Adipose tissue (tissue), 3 donors: ENCODE results near the gene MFN2. TPM values are rescaled to one million over a fixed set of nuclear protein-coding genes. Genes with fewer than 3 reads are reported as not detected.
"Not testable (repeated sequence)": the region's sequence is repeated elsewhere in the genome, so short reads cannot be mapped to it uniquely, and the experiment has no call there.

ENCODE experiments used
- H3K27ac ChIP-seq: one replicate; pipeline ENCODE4 v1.5.1; 2013; ENCODE audit warnings: low read depth, low read length
- WGBS, 3 donors: extraction: QIAGEN DNeasy Blood & Tissue Kit; methylation state at CpG; one replicate each; pipeline ENCODE4 v1.1.7; 2013; 5-methylcytosine and 5-hydroxymethylcytosine counted together
- polyA plus RNA-seq, 3 donors: library from polyadenylated mRNA; stranded (reverse); fragments of 200-250 nt; gene quantifications; one replicate each; pipeline ENCODE4 v1.2.3, GENCODE V29; 2013
- donor health status: healthy with polysubstance abuse.
- donor health status: Bipolar disorder and iron deficiency.
- donor health status: healthy.

The MFN2 gene
- 10 to 100 TPM; 19.0 to 53.3 (median 50.5) TPM for polyA plus RNA-seq

- peak within 1 kb of the TSS; percentile 10 for H3K27ac ChIP-seq
- WGBS, 3 donors: 0 to 1% (median 1%) methylated on average over 40 to 74 of the region's 74 CpGs
These were observed at the start of gene MFN2 for GRCh38 chr1:11979851-11980675. Gene MFN2, plus strand, starts transcription at chr1:11980444. Its CDS starts 8,725 bp downstream, at chr1:11989169.

DNA sequence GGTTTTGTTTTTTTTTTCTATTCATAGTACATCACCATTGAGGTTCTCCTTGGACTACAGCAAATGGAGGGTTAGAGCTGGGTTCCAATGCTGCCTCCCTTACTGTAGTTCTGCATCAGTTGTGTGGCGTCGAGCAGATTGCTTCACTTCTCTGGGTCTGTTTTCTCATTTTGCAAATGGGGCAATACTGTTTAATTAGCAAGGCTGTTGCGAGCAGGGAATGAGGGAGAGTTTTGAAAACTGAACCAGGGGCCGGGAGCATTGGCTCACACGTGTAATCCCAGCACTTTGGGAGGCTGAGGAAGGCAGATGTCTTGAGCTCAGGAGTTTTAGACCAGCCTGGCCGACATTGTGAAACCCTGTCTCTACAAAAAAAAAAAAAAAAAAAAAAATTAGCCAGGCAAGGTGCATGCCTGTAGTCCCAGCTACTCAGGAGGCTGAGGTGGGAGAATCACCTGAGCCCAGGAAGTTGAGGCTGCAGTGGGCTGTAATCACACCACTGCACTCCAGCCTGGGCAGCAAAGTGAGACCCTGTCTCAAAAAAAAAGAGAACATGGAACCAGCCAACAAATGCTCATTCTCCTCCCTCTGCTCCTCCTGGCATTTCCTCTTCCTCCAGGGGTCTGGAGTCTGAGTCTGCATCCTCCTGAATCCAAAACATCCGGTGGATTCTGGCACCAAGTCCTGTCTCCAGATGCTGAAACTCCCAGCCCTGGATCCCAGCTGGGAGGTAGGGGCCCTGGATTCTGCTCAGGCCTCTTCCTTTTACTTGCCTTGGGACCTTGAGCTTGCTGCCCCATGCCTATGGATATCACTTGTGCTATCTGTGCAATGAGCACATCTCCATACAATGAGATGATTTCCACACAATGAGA is 49.4 kb upstream of the MFN2 start:
- H3K27ac ChIP-seq: no peak overlapping the region
- 25 to 56% (median 29%) methylated on average over 7 of the region's 7 CpGs for WGBS, 3 donors

- no peak overlapping the region for H3K27ac ChIP-seq
- 92 to 96% (median 93%) methylated on average over 10 of the region's 10 CpGs for WGBS, 3 donors
These were observed 48.4 kb upstream of the MFN2 start for GRCh38 chr1:11931845-11932244.

GRCh38 chr1:11934302-11935056 is 45.8 kb upstream of the MFN2 start, which contains the start of gene PLOD1:
Gene PLOD1, plus strand, starts transcription at chr1:11934717. Its CDS starts 63 bp downstream, at chr1:11934780.
- H3K27ac ChIP-seq: peak within 1 kb of the TSS; percentile 83
- 0 to 1% (median 0%) methylated on average over 46 to 54 of the region's 55 CpGs for WGBS, 3 donors

GRCh38 chr1:11935057-11935412 is 45.2 kb upstream of the MFN2 start:
- WGBS, 3 donors: 5 to 14% (median 8%) methylated on average over 2 of the region's 2 CpGs
- no peak overlapping the region for H3K27ac ChIP-seq

DNA sequence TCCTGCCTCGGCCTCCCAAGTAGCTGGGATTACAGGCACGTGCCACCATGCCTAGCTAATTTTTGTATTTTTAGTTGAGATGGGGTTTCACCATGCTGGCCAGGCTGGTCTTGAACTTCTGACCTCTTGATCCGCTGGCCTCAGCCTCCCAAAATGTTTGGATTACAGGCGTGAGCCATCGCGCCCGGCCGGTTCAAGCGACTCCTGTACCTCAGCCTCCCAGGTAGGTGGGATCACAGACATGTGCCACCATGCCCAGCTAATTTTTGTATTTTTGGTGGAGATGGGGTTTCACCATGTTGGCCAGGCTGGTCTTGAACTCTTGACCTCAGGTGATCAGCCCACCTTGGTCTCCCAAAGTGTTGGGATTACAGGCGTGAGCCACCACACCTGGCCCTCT is 44.5 kb upstream of the MFN2 start:
- 93 to 97% (median 95%) methylated on average over 10 of the region's 10 CpGs for WGBS, 3 donors
- not testable (repeated sequence) for H3K27ac ChIP-seq

DNA sequence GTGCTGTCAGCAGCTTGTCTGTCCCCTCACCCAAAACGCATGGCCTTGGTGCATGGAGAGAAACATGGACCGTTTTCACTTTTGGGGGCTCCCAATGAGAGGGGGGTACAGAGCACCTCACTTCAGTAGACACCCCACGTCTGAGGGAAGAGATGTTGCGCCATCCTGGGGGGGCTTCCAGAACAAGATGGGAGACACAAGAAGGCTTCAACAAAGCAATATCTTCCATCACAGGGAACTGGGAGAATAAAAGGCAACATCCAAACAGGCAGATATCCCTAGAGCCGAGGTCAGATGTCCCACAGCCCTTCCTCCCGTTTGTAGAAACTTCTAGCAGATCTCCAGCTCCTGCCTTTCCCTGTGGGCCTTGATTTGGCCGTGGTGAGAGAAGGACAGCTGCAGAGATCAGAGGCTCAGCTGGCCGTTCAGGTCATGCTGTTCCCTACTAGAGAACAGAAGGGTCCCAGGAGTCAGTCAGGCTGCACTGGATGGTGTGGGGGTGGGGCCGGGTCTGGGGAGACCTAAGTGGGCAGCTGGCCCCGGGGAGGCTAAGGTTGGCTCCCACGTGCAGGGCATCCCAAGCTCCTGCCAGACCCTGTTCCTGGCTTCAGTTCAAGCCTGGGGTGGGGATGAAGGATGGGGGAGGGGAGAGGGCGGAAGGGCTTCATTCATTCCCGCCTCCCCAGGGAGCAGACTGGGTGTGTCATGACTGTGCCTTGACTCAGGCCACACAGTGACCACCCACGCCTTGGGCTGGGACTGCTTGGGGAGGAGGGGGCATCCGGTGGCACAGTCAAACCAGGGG is 41.3 kb upstream of the MFN2 start:
- H3K27ac ChIP-seq: no peak overlapping the region
- WGBS, 3 donors: 51 to 71% (median 60%) methylated on average over 15 of the region's 15 CpGs

GRCh38 chr1:11939794-11940193 is 40.5 kb upstream of the MFN2 start:
- not testable (repeated sequence) for H3K27ac ChIP-seq
- WGBS, 3 donors: 94 to 97% (median 97%) methylated on average over 7 of the region's 7 CpGs

DNA sequence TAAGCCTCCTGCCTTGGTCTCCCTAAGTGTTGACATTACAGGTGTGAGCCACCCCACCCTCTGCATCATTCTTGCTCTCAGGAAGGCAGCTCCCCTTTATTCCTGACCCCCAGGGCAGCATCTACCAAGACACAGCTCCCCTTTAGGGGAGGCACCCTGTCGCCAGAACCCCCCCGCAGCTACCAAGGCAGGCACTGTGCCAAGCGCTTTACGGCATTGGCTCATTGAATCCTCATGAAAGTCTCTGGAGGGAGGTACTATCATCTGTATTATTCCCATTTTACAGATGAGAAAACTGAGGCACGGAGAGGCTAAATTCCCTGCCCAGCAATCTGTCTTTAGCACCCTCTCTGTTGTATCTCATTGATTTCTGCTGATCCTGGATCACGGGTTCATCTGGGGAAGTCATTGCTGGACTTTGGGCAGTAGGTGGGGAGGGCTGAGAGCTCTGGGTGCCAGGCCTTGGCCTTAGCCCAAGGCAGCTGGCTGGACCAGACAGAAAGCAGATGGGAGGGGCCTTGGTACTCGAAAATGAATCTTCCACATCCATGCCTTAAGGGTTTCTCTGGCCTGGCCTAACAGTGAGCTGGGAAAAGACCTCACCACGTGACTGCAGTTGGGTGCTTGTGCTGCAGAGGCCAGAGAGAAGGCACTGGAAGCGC is 39.9 kb upstream of the MFN2 start:
- no peak overlapping the region for H3K27ac ChIP-seq
- whole genome bisulfite sequencing, 3 donors: 70 to 83% (median 78%) methylated on average over 9 of the region's 9 CpGs

- WGBS, 3 donors: 88 to 92% (median 90%) methylated on average over 4 of the region's 4 CpGs
- H3K27ac ChIP-seq: no peak overlapping the region
These were observed 38.0 kb upstream of the MFN2 start for GRCh38 chr1:11942280-11942679.

DNA sequence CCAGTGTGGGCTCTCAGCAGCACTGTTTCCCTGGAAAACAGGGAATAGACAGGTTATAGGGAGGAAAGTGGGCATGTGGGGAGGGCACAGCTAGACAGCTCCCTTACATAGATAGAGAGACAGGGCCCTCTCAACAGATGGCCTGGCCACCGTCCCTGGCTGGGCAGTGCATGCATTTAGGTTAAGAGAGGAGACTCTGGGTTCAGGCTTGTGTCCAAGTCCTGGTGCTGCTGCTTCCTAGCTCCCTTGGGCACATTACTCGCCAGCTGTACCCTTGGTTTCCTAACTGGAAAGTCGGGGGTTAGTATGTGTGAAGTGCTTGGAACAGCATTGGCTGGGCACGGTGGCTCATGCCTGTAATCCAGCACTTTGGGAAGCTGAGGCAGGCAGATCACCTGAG is 36.6 kb upstream of the MFN2 start:
- H3K27ac ChIP-seq: no peak overlapping the region
- 85 to 91% (median 87%) methylated on average over 4 of the region's 4 CpGs for WGBS, 3 donors

DNA sequence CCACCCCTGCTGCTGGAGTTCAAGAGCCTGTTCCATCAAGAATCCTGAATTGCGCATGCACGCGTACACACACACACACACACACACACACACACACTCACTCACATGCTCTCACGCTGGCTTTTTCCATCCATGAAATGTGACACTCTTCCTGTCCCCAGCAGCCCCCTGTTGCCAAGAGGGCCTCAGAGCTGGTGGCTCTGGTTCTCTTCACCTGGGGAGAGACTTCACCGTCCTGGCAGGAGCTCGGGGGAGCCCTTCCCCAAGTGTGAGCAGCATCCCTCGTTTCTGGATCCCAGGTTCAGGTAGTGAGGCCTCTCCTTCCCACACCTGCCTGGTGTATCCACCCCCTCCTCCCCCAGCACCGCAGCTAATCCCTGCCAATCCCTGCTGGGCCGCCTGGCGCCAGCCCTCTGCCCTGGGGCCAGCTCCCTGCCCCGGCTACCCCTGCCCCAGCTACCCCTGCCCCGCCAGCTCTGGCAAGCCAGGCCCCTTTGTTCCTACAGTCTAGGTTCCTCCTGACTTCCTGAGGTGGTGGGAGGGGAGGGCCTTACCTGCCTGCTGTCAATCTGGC is 35.8 kb upstream of the MFN2 start:
- H3K27ac ChIP-seq: no peak overlapping the region
- WGBS, 3 donors: 69 to 82% (median 73%) methylated on average over 12 of the region's 12 CpGs

GRCh38 chr1:11946647-11947046 is 33.6 kb upstream of the MFN2 start:
- no peak overlapping the region for H3K27ac ChIP-seq
- WGBS, 3 donors: 77 to 98% (median 78%) methylated on average over 3 of the region's 3 CpGs

DNA sequence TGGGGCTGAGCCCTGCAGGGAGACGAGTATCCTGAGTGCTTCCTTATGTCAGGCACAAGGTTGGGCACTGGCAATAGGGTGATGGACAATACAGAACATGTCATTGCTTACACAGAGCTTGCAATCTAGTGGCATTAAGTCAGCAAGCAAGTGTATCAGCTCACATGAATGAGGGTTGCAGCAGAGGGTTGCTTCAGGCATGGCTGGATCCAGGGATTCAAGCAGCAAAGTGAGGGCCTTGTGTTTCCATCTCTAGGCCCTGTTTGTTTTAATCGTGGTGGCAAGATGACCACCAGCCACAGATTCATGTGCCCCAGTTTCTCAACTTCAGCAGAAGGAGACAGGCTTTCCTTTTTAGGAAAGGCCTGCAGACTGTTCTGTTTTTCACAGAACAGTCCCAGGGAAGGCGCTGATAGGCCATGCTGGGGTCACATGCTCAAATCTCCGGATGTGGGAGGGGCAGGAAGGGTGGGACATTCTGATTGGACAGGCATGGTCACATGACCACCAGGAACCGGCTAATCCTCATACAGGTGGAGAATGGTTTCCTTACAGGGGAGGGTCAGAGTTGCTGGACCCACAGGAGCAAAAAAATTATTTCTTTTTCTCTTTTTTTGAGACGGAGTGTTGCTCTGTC is 31.3 kb upstream of the MFN2 start:
- no peak overlapping the region for H3K27ac ChIP-seq
- WGBS, 3 donors: 88 to 92% (median 89%) methylated on average over 6 of the region's 6 CpGs

- no peak overlapping the region for H3K27ac ChIP-seq
- 89 to 98% (median 91%) methylated on average over 2 of the region's 2 CpGs for WGBS, 3 donors
These were observed 28.3 kb upstream of the MFN2 start for GRCh38 chr1:11951901-11952300.

DNA sequence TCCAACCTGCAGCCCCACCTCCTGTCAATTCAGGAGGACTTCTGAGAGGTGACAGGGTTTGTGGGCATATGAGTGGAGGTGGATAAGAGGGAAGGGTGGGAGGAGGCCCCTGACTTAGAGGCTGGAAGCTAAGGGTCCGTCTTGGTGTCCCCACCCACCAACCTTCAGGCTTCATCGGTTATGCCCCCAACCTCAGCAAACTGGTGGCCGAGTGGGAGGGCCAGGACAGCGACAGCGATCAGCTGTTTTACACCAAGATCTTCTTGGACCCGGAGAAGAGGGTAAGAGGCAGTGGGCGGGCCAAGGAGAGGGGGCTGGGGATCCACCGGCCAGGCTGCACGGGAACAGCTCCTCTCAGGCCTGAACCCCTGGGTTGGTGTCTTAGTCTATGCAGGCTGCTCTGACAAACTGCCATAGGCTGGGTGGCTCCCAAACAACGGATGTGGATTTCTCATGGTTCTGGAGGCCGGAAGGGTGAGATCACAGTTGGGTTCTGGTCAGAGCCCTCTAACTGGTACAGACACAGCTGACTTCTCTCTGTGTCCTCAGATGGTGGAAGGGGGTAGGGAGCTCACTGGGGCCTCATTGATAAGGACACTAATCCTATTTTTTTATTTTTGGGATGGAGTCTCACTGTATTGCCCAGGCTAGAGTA is 27.7 kb upstream of the MFN2 start:
- WGBS, 3 donors: 82 to 90% (median 87%) methylated on average over 11 of the region's 11 CpGs
- H3K27ac ChIP-seq: no peak overlapping the region
